Effector memory CD4-positive, alpha-beta T cell (primary cell): ENCODE results near the gene CD276.

Experiments
- DNase-seq, 3 donors: peaks; one replicate each; pipeline ENCODE4 v3.0.0-alpha.2; 2020
- H3K27ac ChIP-seq: 2 replicates; pipeline ENCODE4 v1.7.0; 2013; ENCODE audit warnings: mild to moderate bottlenecking, low read length, moderate library complexity; ENCODE audit not compliant: insufficient read depth, poor library complexity, severe bottlenecking
- H3K27me3 ChIP-seq: replicated peaks from 2 replicates; pipeline ENCODE4 v1.7.0; 2013; ENCODE audit warnings: mild to moderate bottlenecking, low read length; ENCODE audit not compliant: insufficient read depth, control insufficient read depth, poor library complexity, severe bottlenecking
- H3K36me3 ChIP-seq: 2 replicates; pipeline ENCODE4 v1.7.0; 2013; ENCODE audit warnings: mild to moderate bottlenecking, low read length, moderate library complexity; ENCODE audit not compliant: control insufficient read depth, insufficient read depth
- H3K4me1 ChIP-seq: 2 replicates; pipeline ENCODE4 v1.7.0; 2013; ENCODE audit warnings: low read length, mild to moderate bottlenecking; ENCODE audit not compliant: control insufficient read depth, insufficient read depth, poor library complexity, severe bottlenecking
- H3K4me3 ChIP-seq: 2 replicates; pipeline ENCODE4 v1.7.0; 2013; ENCODE audit warnings: low read length, low read depth, mild to moderate bottlenecking; ENCODE audit not compliant: insufficient read depth, poor library complexity, severe bottlenecking
- H3K9me3 ChIP-seq: 2 replicates; pipeline ENCODE4 v1.7.0; 2013; ENCODE audit warnings: mild to moderate bottlenecking, low read length, moderate library complexity; ENCODE audit not compliant: control insufficient read depth

CD276 gene

DNA sequence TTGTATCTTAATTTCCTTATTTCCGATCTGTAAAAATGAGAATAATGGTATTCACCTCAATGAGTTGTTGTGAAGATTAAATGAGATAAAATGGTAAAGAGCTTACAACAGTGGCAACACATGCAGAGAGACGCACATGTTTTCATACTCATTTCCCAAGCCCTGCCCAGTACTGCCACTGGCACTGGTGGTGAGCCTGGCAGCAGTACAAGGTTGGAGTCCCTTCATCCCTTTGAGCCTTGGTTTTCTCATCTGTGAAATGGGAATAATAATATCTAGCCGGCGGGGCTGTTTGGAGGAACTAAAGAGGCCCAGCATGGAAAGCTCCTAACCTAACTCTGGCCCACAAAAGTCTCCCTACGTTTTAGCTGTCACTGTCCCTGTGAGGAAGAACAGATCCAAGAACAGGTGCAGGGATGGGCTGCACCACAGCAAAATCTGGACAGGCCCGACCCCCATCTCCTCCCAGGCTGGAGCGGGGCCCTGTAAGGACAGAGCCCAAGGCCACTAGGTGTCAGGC lies 866 bp upstream of the CD276 start:
- Histone ChIP-seq H3K4me3 (no peak overlapping the region), H3K27me3 (peaks cover 43% of the 10 kb centered on the region), H3K36me3 (no peaks in the 10 kb centered on the region), H3K27ac (no peak overlapping the region), H3K4me1 (peaks cover 9% of the 10 kb centered on the region), H3K9me3 (no peaks in the 10 kb centered on the region)
- DNase-seq = no peak

DNA sequence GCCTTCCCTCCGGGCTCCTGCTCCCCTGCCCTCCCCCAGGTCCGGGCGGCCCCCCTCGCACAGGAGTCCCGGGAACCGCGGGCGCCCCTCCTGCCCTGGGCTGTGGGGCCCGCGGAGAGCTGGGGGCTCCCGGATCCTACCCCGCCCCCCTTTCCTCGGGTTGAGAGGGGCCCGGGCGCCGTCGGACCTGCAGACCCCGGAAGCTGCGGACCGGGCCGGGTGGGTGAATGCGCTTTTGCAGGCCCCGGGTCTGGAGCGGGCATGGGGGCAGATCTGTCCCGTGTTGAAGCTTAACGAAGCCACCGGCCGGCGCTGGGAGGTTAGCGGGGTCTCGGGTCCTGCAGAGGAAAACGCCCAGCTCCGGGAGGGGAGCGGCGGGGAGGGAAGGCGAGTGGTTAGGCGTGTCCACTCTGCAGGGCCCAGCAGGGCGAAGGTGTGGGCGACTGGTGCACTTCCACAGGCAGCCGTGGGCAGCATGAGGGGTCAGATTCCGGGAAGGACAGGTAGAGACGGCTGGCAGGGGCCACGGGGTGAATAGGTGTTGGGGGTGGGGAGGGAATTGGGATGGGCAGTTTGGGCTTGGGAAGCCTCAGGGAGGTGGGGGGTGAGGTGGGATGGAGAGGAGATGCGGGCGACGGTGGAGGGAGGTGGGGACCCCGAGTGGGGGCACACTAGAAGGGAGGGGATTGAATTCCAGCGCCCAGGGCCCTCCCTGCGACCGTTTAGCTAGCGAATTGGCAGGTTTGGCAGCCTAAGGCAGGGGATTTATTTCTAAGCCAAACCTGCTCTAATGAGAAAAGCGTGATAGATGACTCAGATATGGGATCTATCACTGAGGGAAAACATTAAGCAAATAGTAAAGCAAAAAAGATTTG lies 635 bp downstream of the CD276 start:
- H3K9me3 ChIP-seq = no peaks in the 10 kb centered on the region
- no peaks in the 10 kb centered on the region for H3K36me3 ChIP-seq
- H3K4me3 ChIP-seq = peak overlapping the region; percentile 39
- peaks cover 46% of the 10 kb centered on the region for H3K27me3 ChIP-seq
- DNase-seq = no peak
- H3K4me1 ChIP-seq = peaks cover 9% of the 10 kb centered on the region
- H3K27ac ChIP-seq = no peak overlapping the region

DNA sequence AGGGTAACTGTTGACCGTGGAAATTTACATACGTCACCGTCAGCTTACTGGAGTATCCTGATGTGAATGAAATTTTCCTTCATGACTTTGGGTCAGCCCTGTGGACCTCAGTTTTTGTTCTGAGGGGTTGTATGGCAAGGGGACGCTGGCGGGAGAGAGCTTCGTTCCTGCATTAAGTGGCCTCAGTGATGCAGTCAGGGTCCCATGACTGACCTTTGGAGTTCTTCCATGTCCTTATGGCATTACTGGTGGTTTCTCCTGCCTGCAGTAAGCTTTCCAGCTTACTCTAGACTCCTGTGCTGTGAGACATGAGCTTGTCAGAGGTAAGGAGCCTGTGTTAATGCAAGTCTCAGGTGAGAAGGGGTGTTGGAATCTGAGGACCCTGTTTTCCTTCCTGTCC lies 1.8 kb downstream of the CD276 start:
- H3K4me3 ChIP-seq = no peak overlapping the region
- DNase-seq = no peak
- H3K9me3 ChIP-seq = no peaks in the 10 kb centered on the region
- H3K27ac ChIP-seq = no peak overlapping the region
- H3K4me1 ChIP-seq = peaks cover 9% of the 10 kb centered on the region
- no peaks in the 10 kb centered on the region for H3K36me3 ChIP-seq
- H3K27me3 ChIP-seq = peaks cover 46% of the 10 kb centered on the region

DNA sequence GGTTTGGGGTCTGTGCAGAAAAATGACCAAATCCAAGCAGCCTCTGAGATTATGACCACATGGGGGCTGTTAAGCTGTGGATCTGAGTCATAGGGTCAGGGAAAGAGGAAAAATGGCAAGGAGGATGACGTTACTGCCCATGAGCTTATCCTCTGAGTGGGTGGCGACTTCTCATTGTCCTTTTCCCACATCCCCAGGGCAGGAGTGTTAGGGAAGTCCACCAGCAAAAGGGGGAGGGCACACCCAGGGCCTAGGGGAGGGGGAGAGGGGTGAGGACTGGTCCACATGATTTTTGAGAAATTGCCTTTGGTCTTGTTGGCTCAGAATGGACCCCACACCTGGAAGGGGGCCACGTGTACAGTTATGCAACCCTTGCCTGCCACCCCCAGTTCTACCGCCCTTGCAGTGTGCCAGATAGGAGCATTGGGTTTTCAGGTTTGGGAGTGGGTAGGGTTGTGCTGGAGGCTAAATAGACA lies 2.6 kb downstream of the CD276 start:
- Histone ChIP-seq H3K36me3 (no peaks in the 10 kb centered on the region), H3K4me1 (peaks cover 9% of the 10 kb centered on the region), H3K27ac (no peak overlapping the region), H3K27me3 (peaks cover 46% of the 10 kb centered on the region), H3K4me3 (no peak overlapping the region), H3K9me3 (no peaks in the 10 kb centered on the region)
- no peak for DNase-seq

DNA sequence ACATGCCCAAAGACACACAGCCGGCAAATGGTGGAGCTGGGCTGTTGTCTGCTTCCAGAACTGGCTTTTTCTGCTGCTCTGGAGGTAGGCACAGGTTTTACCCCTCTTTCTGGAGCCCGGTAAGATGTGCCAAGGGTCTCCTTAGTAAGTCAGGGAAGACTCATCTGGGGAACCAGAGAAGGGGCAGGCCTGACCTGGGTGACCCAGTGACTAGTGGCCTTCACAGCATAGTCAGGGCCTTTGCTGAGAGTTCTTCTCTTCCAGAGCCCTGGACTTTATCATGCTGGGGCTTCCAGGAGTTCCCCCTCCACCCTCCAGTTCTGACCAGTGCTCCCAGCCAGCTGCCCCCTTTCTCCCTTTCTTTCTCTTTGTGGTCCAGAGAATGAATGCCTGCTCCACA lies 3.2 kb downstream of the CD276 start:
- no peaks in the 10 kb centered on the region for H3K9me3 ChIP-seq
- no peak overlapping the region for H3K4me3 ChIP-seq
- H3K27me3 ChIP-seq = peaks cover 46% of the 10 kb centered on the region
- peaks cover 9% of the 10 kb centered on the region for H3K4me1 ChIP-seq
- no peak for DNase-seq
- H3K27ac ChIP-seq = no peak overlapping the region
- no peaks in the 10 kb centered on the region for H3K36me3 ChIP-seq

- peaks cover 9% of the 10 kb centered on the region for H3K4me1 ChIP-seq
- H3K27me3 ChIP-seq = peaks cover 43% of the 10 kb centered on the region
- no peak overlapping the region for H3K4me3 ChIP-seq
- H3K9me3 ChIP-seq = no peaks in the 10 kb centered on the region
- DNase-seq = no peak
- H3K27ac ChIP-seq = no peak overlapping the region
- H3K36me3 ChIP-seq = no peaks in the 10 kb centered on the region
These were observed 4.3 kb downstream of the CD276 start for GRCh38 chr15:73688455-73688854.

GRCh38 chr15:73691396-73691795 lies 7.2 kb downstream of the CD276 start:
- Histone ChIP-seq H3K27ac (no peak overlapping the region), H3K36me3 (no peaks in the 10 kb centered on the region), H3K27me3 (peaks cover 26% of the 10 kb centered on the region), H3K4me1 (peaks cover 5% of the 10 kb centered on the region), H3K9me3 (no peaks in the 10 kb centered on the region), H3K4me3 (no peak overlapping the region)
- no peak for DNase-seq

GRCh38 chr15:73694419-73694818 lies 10.2 kb downstream of the CD276 start:
- H3K4me3 ChIP-seq = no peak overlapping the region

DNA sequence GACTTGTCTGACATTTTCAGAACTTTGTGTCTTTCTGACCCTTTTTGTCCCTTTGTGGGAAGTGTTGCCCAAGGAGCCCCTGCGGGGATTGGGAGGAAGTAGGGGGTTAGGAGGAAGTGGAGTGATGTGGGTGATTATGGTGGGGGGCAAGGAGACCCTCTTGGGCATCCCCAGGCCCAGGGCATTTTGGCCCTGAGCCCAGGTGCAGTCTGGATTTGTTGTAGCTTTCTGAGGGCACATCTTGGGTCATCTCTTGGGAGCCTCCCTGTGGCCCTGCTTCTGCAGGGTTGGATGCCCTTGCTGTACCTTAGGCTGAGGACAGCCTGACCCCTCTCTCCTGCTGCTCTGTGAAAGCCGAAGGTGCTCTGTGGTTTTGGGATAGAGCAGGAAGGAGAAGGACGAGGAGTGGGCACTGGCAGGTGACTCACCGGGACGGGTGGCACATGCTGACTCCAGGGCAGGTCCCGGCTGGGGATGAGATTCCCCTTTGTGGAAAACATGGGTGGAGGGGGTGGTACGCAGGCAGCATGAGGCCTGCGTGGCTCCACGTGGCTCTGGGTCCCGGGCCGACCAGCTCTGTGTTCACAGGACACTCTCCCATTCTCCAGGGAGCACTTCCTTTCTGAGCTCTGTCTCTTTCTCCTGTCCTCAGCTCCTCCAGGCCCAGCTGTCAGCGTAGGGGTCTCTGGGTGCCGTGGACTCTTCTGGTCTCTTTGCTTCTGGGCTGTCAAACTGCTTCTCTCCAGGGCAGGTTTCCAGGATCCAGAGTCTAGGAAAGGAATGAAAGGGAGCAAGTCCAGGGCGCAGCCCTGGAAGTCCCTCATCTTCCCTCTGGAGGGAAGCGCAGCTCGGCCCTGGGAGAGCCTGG lies 11.8 kb downstream of the CD276 start:
- no peaks in the 10 kb centered on the region for H3K36me3 ChIP-seq
- no peak for DNase-seq
- no peak overlapping the region for H3K4me3 ChIP-seq
- no peak overlapping the region for H3K27ac ChIP-seq
- peaks cover 15% of the 10 kb centered on the region for H3K4me1 ChIP-seq
- peaks cover 6% of the 10 kb centered on the region for H3K27me3 ChIP-seq
- no peaks in the 10 kb centered on the region for H3K9me3 ChIP-seq

More at GRCh38 chr15:73694419-73694818, 10.2 kb downstream of the CD276 start:
- Histone ChIP-seq H3K36me3 (no peaks in the 10 kb centered on the region), H3K27ac (no peak overlapping the region), H3K4me1 (peaks cover 15% of the 10 kb centered on the region), H3K9me3 (no peaks in the 10 kb centered on the region), H3K27me3 (peaks cover 6% of the 10 kb centered on the region)
- no peak for DNase-seq

GRCh38 chr15:73696641-73697001 lies 12.4 kb downstream of the CD276 start:
- Histone ChIP-seq H3K4me3 (no peak overlapping the region), H3K27ac (no peak overlapping the region), H3K9me3 (no peaks in the 10 kb centered on the region), H3K36me3 (no peaks in the 10 kb centered on the region), H3K27me3 (peaks cover 6% of the 10 kb centered on the region), H3K4me1 (peaks cover 15% of the 10 kb centered on the region)
- no peak for DNase-seq
